Trophoblast cell (in vitro differentiated cells and primary cell): Measurements from ENCODE around the gene KDM2A.

ENCODE experiments used
- DNase-seq, 2 donors: peaks; one replicate each; pipeline ENCODE4 v3.0.0-alpha.2; 2016
- H2AFZ ChIP-seq: 2 replicates; pipeline ENCODE4 v1.6.1; 2013; ENCODE audit warnings: low read length, moderate library complexity, mild to moderate bottlenecking; ENCODE audit not compliant: insufficient read depth, poor library complexity
- H2AK5ac ChIP-seq: 2 replicates; pipeline ENCODE4 v1.6.1; 2013; ENCODE audit warnings: mild to moderate bottlenecking, low read length
- H2BK120ac ChIP-seq: 2 replicates; pipeline ENCODE4 v1.6.1; 2013; ENCODE audit warnings: low read length, mild to moderate bottlenecking, moderate library complexity; ENCODE audit not compliant: insufficient read depth, poor library complexity
- H2BK12ac ChIP-seq: 2 replicates; pipeline ENCODE4 v1.6.1; 2013; ENCODE audit warnings: mild to moderate bottlenecking, low read length, moderate library complexity
- H2BK5ac ChIP-seq: 2 replicates; pipeline ENCODE4 v1.6.1; 2013; ENCODE audit warnings: low read length, low read depth, moderate library complexity, mild to moderate bottlenecking; ENCODE audit not compliant: poor library complexity
- H3K14ac ChIP-seq: 2 replicates; pipeline ENCODE4 v1.6.1; 2013; ENCODE audit warnings: mild to moderate bottlenecking, low read length
- H3K18ac ChIP-seq: 2 replicates; pipeline ENCODE4 v1.6.1; 2013; ENCODE audit warnings: mild to moderate bottlenecking, low read length
- H3K23ac ChIP-seq: 2 replicates; pipeline ENCODE4 v1.6.1; 2013; ENCODE audit warnings: low read length
- H3K27ac ChIP-seq: 2 replicates; pipeline ENCODE4 v1.5.1; 2013; ENCODE audit warnings: low read depth, mild to moderate bottlenecking, inconsistent platforms, low read length, moderate library complexity
- H3K27me3 ChIP-seq: 2 replicates; pipeline ENCODE4 v1.6.1; 2013; ENCODE audit warnings: inconsistent platforms, mild to moderate bottlenecking, low read length, moderate library complexity; ENCODE audit not compliant: insufficient read depth
- H3K36me3 ChIP-seq, 2 experiments: 1 replicate in 1 of 2; 2 replicates in 1 of 2; pipeline ENCODE4 v1.6.1; 2013; ENCODE audit warnings: low read length in 2 of 2, mild to moderate bottlenecking in 2 of 2, moderate library complexity in 1 of 2; ENCODE audit not compliant: insufficient read depth in 2 of 2, control insufficient read depth in 1 of 2
- H3K4ac ChIP-seq: 2 replicates; pipeline ENCODE4 v1.6.1; 2013; ENCODE audit warnings: low read depth, mild to moderate bottlenecking, low read length, moderate library complexity
- H3K4me1 ChIP-seq, 2 experiments: 1 replicate in 1 of 2; 2 replicates in 1 of 2; pipeline ENCODE4 v1.6.1; 2013; ENCODE audit warnings: low read length in 2 of 2, mild to moderate bottlenecking in 2 of 2, moderate library complexity in 1 of 2; ENCODE audit not compliant: insufficient read depth in 2 of 2, control insufficient read depth in 1 of 2
- H3K4me2 ChIP-seq: 2 replicates; pipeline ENCODE4 v1.6.1; 2013; ENCODE audit warnings: inconsistent platforms, mild to moderate bottlenecking, low read length, moderate library complexity
- H3K4me3 ChIP-seq: 2 replicates; pipeline ENCODE4 v1.5.1; 2013; ENCODE audit warnings: mild to moderate bottlenecking, low read depth, low read length, inconsistent platforms
- H3K79me1 ChIP-seq: one replicate; pipeline ENCODE4 v1.6.1; 2013; ENCODE audit warnings: low read length
- H3K79me2 ChIP-seq: 2 replicates; pipeline ENCODE4 v1.6.1; 2013; ENCODE audit warnings: low read length, mild to moderate bottlenecking; ENCODE audit not compliant: control insufficient read depth, insufficient read depth, poor library complexity
- H3K9ac ChIP-seq: 2 replicates; pipeline ENCODE4 v1.6.1; 2013; ENCODE audit warnings: mild to moderate bottlenecking, low read length
- H3K9me3 ChIP-seq: 2 replicates; pipeline ENCODE4 v1.6.1; 2013; ENCODE audit warnings: low read depth, mild to moderate bottlenecking, control low read depth, inconsistent platforms, low read length; ENCODE audit not compliant: insufficient read depth
- H4K12ac ChIP-seq: 2 replicates; pipeline ENCODE4 v1.6.1; 2013; ENCODE audit warnings: low read depth, mild to moderate bottlenecking, low read length, moderate library complexity
- H4K8ac ChIP-seq: 2 replicates; pipeline ENCODE4 v1.6.1; 2013; ENCODE audit warnings: low read depth, mild to moderate bottlenecking, low read length, moderate library complexity
- H4K91ac ChIP-seq: one replicate; pipeline ENCODE4 v1.6.1; 2013; ENCODE audit warnings: low read depth, mild to moderate bottlenecking, low read length, moderate library complexity
- WGBS: extraction: QIAGEN DNeasy Blood & Tissue Kit; methylation state at CpG from one replicate; pipeline ENCODE4 v1.1.7; 2013; ENCODE audit warnings: missing lambda C conversion rate; ENCODE audit not compliant: insufficient read length, insufficient coverage; ENCODE audit errors: extremely low coverage; 5-methylcytosine and 5-hydroxymethylcytosine counted together

KDM2A gene

DNA sequence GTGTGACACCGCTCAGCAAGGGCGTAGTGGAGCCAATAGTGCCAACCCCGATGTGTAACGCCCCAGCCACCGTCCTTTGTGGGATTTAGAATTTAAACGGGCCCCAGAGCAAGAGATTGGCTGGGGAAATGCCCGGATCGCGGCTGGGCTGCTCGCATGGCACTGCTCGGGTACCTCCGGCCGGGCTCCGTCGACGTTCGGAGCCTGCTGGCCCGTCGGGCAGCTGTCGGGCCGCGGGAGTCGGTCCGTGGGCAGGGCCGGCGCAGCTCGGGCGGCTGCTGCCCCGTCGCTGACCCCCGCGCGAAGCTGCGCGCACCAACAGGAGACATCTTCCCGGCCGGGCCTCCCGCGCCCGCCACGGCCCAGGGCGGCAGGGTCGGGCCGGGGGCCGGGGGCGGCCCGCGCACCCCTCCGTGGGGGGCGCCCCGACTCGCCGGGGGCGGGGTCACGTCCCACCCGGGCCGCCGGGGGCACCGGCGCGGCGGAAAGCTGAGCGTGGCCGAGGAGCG lies 1.3 kb upstream of the KDM2A start:
- peak overlapping the region; percentile 100 for H3K14ac ChIP-seq
- H2BK5ac ChIP-seq = peak overlapping the region; percentile 99
- peak overlapping the region; percentile 65 for H2BK12ac ChIP-seq
- H3K4me3 ChIP-seq = peak overlapping the region; percentile 85
- H3K27ac ChIP-seq = peak overlapping the region; percentile 99
- peak overlapping the region; percentile 100 for H2BK120ac ChIP-seq
- peaks cover 0 to 2% of the 10 kb centered on the region in 2 experiments for H3K36me3 ChIP-seq
- H4K91ac ChIP-seq = peak overlapping the region; percentile 100
- H2AFZ ChIP-seq = peak overlapping the region; percentile 97
- H3K18ac ChIP-seq = peak overlapping the region; percentile 100
- H3K4me2 ChIP-seq = peak overlapping the region; percentile 90
- H3K23ac ChIP-seq = no peak overlapping the region
- DNase-seq = peak in 1 of 2 donors; percentile 26
- H3K4me1 ChIP-seq = peaks cover 4 to 5% of the 10 kb centered on the region in 2 experiments
- H3K27me3 ChIP-seq = no peaks in the 10 kb centered on the region
- peak overlapping the region; percentile 99 for H3K4ac ChIP-seq
- H3K9ac ChIP-seq = peak overlapping the region; percentile 99
- H2AK5ac ChIP-seq = peak overlapping the region; percentile 83
- peak overlapping the region; percentile 100 for H4K8ac ChIP-seq
- H3K79me1 ChIP-seq = peaks cover 18% of the 10 kb centered on the region
- peak overlapping the region; percentile 100 for H4K12ac ChIP-seq
- peaks cover 29% of the 10 kb centered on the region for H3K79me2 ChIP-seq
- H3K9me3 ChIP-seq = no peaks in the 10 kb centered on the region
- WGBS = no CpG with 5 or more reads among the region's 65 CpGs

DNA sequence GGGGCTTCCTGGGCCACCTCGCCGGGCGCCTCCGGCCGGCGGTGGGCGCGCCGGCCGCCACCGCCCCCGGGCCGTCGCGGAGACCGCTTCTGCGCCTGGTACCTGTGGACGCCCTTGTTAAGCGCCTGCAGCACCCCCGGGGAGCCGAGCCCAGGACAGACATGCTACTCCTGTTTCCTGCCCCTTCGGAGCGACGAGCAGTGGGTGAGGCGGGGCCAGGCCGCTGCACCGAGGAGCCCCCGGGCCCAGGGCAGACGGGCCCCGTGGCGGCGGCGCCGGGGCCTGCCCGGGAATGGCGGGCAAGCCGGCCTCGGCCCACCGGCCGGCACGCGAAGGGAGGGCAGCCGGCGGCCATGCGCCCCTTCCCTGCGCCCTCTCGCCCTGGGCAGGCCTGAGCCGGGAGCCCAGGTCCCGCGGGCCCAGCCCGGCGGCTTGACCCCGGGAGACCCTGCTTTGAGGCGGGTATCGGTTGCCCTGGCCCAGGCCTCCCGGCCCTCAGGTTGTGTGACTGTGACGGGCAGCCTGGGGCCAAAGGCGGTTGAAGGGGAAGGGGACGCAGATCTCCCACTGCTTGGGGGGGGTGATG lies 789 bp upstream of the KDM2A start:
- H3K4me1 ChIP-seq = peaks cover 4 to 8% of the 10 kb centered on the region in 2 experiments
- peak overlapping the region; percentile 90 for H3K4me2 ChIP-seq
- H3K9me3 ChIP-seq = no peaks in the 10 kb centered on the region
- peak overlapping the region; percentile 95 for H2BK12ac ChIP-seq
- H2AFZ ChIP-seq = peak overlapping the region; percentile 97
- peak overlapping the region; percentile 99 for H3K9ac ChIP-seq
- H3K4ac ChIP-seq = peak overlapping the region; percentile 99
- peak overlapping the region; percentile 100 for H4K12ac ChIP-seq
- H3K36me3 ChIP-seq = peaks cover 0 to 4% of the 10 kb centered on the region in 2 experiments
- peak overlapping the region; percentile 94 for H2AK5ac ChIP-seq
- H3K4me3 ChIP-seq = peak overlapping the region; percentile 85
- H3K27me3 ChIP-seq = no peaks in the 10 kb centered on the region
- H3K79me1 ChIP-seq = peaks cover 18% of the 10 kb centered on the region
- H3K14ac ChIP-seq = peak overlapping the region; percentile 100
- H3K79me2 ChIP-seq = peaks cover 32% of the 10 kb centered on the region
- peak overlapping the region; percentile 100 for H4K8ac ChIP-seq
- H4K91ac ChIP-seq = peak overlapping the region; percentile 100
- WGBS = no CpG with 5 or more reads among the region's 59 CpGs
- peak overlapping the region; percentile 99 for H2BK5ac ChIP-seq
- peak overlapping the region; percentile 100 for H2BK120ac ChIP-seq
- H3K27ac ChIP-seq = peak overlapping the region; percentile 99
- DNase-seq = peak in 1 of 2 donors; percentile 36
- peak overlapping the region; percentile 100 for H3K18ac ChIP-seq
- no peak overlapping the region for H3K23ac ChIP-seq

DNA sequence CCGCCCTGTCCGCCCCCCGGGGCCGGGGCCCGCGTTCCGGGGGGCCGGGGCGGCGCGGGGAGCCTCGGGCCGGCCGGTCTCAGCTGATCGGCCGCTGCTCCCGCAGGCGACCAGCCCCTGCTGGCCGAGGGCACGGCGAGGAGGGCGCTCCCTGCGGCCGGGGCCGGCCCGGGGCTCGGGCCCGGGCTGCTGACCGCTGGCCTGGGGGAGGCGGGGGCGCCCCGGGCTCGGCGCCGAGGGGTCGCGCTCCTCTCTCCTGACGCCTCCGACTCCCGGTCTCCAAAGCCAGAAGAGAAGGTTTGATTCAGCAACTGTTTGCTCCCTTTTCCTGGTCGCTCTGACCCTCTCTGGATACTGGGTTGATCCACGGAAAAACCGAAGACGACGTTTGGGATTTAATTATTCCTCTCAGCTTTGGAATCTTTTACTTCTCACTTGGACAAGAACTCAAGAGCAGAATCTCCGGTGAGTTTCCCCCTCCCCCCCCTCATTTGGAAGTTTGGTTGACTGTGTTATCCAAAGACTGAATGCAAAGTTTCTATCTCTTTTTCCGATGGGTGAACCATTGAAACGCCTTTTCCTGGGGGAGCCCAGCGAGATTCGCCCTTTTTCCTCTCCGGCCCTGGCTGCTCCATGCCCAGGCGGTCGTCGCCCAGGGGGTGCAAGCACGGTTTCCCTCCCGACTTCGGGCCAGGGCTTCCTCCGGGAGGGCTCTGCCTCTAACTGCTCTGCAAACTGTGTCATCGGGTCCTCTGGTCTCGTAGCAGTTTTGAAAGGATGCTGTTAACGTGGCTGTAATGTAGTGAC lies 725 bp downstream of the KDM2A start:
- peak overlapping the region; percentile 99 for H3K27ac ChIP-seq
- H3K18ac ChIP-seq = peak overlapping the region; percentile 99
- peaks cover 32% of the 10 kb centered on the region for H3K79me2 ChIP-seq
- peak overlapping the region; percentile 98 for H2BK5ac ChIP-seq
- H3K4me2 ChIP-seq = peak overlapping the region; percentile 78
- H2BK120ac ChIP-seq = peak overlapping the region; percentile 90
- H3K9ac ChIP-seq = peak overlapping the region; percentile 97
- no peaks in the 10 kb centered on the region for H3K27me3 ChIP-seq
- H2BK12ac ChIP-seq = no peak overlapping the region
- H3K4me1 ChIP-seq = peaks cover 4 to 10% of the 10 kb centered on the region in 2 experiments
- H3K4ac ChIP-seq = peak overlapping the region; percentile 98
- H3K9me3 ChIP-seq = no peaks in the 10 kb centered on the region
- H3K79me1 ChIP-seq = peaks cover 18% of the 10 kb centered on the region
- peak overlapping the region; percentile 100 for H4K12ac ChIP-seq
- peaks cover 0 to 9% of the 10 kb centered on the region in 2 experiments for H3K36me3 ChIP-seq
- peak overlapping the region; percentile 79 for H2AFZ ChIP-seq
- peak in 1 of 2 donors; percentile 45 for DNase-seq
- peak overlapping the region; percentile 96 for H4K91ac ChIP-seq
- H3K14ac ChIP-seq = peak overlapping the region; percentile 99
- peak overlapping the region; percentile 98 for H3K4me3 ChIP-seq
- WGBS = no CpG with 5 or more reads among the region's 61 CpGs
- H4K8ac ChIP-seq = peak overlapping the region; percentile 99
- peak overlapping the region; percentile 98 for H2AK5ac ChIP-seq
- H3K23ac ChIP-seq = peak overlapping the region; percentile 63

DNA sequence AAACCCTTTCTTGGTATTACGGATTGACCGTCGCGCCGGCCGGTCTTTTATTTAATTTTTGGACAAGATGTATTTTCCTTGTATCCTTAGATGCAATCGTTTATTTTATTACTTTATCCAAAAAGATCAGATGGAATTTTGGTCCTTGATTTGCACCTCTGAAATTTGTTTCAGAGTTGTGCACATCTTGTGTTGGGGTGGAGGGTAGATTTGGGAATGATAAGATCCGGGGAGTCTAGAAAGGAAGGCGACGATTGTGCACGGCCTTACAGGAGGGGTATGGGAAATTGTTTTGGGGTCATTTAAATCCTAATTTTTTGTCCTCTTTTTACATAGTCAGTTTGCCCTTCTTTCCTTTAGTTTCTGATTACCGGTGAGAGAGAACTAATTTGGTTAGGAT lies 1.4 kb downstream of the KDM2A start:
- H3K14ac ChIP-seq = no peak overlapping the region
- H3K18ac ChIP-seq = no peak overlapping the region
- H4K12ac ChIP-seq = no peak overlapping the region
- peaks cover 0 to 15% of the 10 kb centered on the region in 2 experiments for H3K36me3 ChIP-seq
- no peak overlapping the region for H2BK5ac ChIP-seq
- H3K23ac ChIP-seq = no peak overlapping the region
- no peak overlapping the region for H2AFZ ChIP-seq
- no peaks in the 10 kb centered on the region for H3K9me3 ChIP-seq
- no peak overlapping the region for H2AK5ac ChIP-seq
- H3K27me3 ChIP-seq = no peaks in the 10 kb centered on the region
- H3K79me1 ChIP-seq = peaks cover 18% of the 10 kb centered on the region
- peak overlapping the region; percentile 39 for H3K4me3 ChIP-seq
- H3K9ac ChIP-seq = peak overlapping the region; percentile 97
- H3K4me1 ChIP-seq = peaks cover 4 to 10% of the 10 kb centered on the region in 2 experiments
- H3K79me2 ChIP-seq = peaks cover 36% of the 10 kb centered on the region
- peak overlapping the region; percentile 98 for H3K4ac ChIP-seq
- H4K8ac ChIP-seq = no peak overlapping the region
- H3K4me2 ChIP-seq = peak overlapping the region; percentile 78
- H4K91ac ChIP-seq = no peak overlapping the region
- no peak overlapping the region for H2BK120ac ChIP-seq
- H2BK12ac ChIP-seq = no peak overlapping the region
- no peak for DNase-seq
- no peak overlapping the region for H3K27ac ChIP-seq
- WGBS = no CpG with 5 or more reads among the region's 12 CpGs
